GM23248 (cell line): ENCODE measurements around the gene SIRPG. TPM values are rescaled to one million over a fixed set of nuclear protein-coding genes. Genes with fewer than 3 reads are reported as not detected.

Source experiments
- DNase-seq: peaks from one replicate; pipeline ENCODE4 v3.0.0-alpha.2; 2015
- H2AFZ ChIP-seq: fragments of 200-600 bp; sonication (generic); 2 replicates; pipeline ENCODE4 v1.6.1; 2016; ENCODE audit warnings: antibody characterized with exemption
- H3F3A ChIP-seq: fragments of 200-600 bp; sonication (generic); 2 replicates; pipeline ENCODE4 v1.6.1; 2016; ENCODE audit warnings: mild to moderate bottlenecking, antibody characterized with exemption, mixed run types; ENCODE audit not compliant: insufficient read depth
- H3K27ac ChIP-seq: fragments of 200-600 bp; sonication (generic); 2 replicates; pipeline ENCODE4 v1.5.1; 2016; ENCODE audit warnings: mild to moderate bottlenecking
- H3K27me3 ChIP-seq: fragments of 200-600 bp; sonication (generic); replicated peaks from 2 replicates; pipeline ENCODE4 v1.6.1; 2016; ENCODE audit warnings: mild to moderate bottlenecking; ENCODE audit not compliant: insufficient read depth
- H3K36me3 ChIP-seq: fragments of 200-600 bp; sonication (generic); 2 replicates; pipeline ENCODE4 v1.6.1; 2016; ENCODE audit warnings: low read depth, mild to moderate bottlenecking
- H3K4me1 ChIP-seq: fragments of 200-600 bp; sonication (generic); 2 replicates; pipeline ENCODE4 v1.6.1; 2016; ENCODE audit warnings: mild to moderate bottlenecking; ENCODE audit not compliant: insufficient read depth
- H3K4me2 ChIP-seq: fragments of 200-600 bp; sonication (generic); one replicate; pipeline ENCODE4 v1.6.1; 2016; ENCODE audit warnings: mild to moderate bottlenecking; ENCODE audit not compliant: unreplicated experiment
- H3K4me3 ChIP-seq: fragments of 200-600 bp; sonication (generic); 2 replicates; pipeline ENCODE4 v1.5.1; 2016; ENCODE audit warnings: mild to moderate bottlenecking
- H3K79me2 ChIP-seq: fragments of 200-600 bp; sonication (generic); 2 replicates; pipeline ENCODE4 v1.6.1; 2016; ENCODE audit warnings: mild to moderate bottlenecking; ENCODE audit not compliant: insufficient read depth
- H3K9ac ChIP-seq: fragments of 200-600 bp; sonication (generic); 2 replicates; pipeline ENCODE4 v1.6.1; 2016; ENCODE audit warnings: mild to moderate bottlenecking
- H3K9me2 ChIP-seq: fragments of 200-600 bp; sonication (generic); 2 replicates; pipeline ENCODE4 v1.6.1; 2016; ENCODE audit warnings: mixed run types, mild to moderate bottlenecking, moderate library complexity; ENCODE audit not compliant: insufficient read depth
- H3K9me3 ChIP-seq: fragments of 200-600 bp; sonication (generic); one replicate; pipeline ENCODE4 v1.6.1; 2017; ENCODE audit warnings: low read depth
- H4K20me1 ChIP-seq: fragments of 200-600 bp; sonication (generic); 2 replicates; pipeline ENCODE4 v1.6.0; 2016; ENCODE audit not compliant: insufficient read depth
- EZH2 ChIP-seq: fragments of 200-600 bp; sonication (generic); IDR thresholded peaks from 2 replicates; pipeline ENCODE4 v1.6.1; 2018; ENCODE audit warnings: antibody characterized with exemption, mild to moderate bottlenecking; ENCODE audit not compliant: insufficient read depth, poor library complexity, severe bottlenecking
- EZH2phosphoT487 ChIP-seq: fragments of 200-600 bp; sonication (generic); IDR thresholded peaks from 2 replicates; pipeline ENCODE4 v1.6.1; 2018; ENCODE audit warnings: antibody characterized with exemption, moderate library complexity, mild to moderate bottlenecking, low read depth; ENCODE audit not compliant: insufficient read depth
- WGBS, 2 experiments: methylation state at CpG; one replicate each; pipeline ENCODE4 v1.1.6; 2015 to 2017; ENCODE audit warnings: low lambda C conversion rate in 2 of 2, low coverage in 1 of 2; ENCODE audit errors: missing lambda C conversion rate in 2 of 2; 5-methylcytosine and 5-hydroxymethylcytosine counted together
- in situ Hi-C: fragments of 300-500 bp; cut with MboI; formaldehyde crosslinking; loops from 2 replicates; pipeline ENCODE4 v1.15.0; 2020
- polyA plus RNA-seq: library from polyadenylated mRNA; unstranded; fragments of >200 nt; fragmentation: Nextera tagmentation; extraction: Ambion mirVana; gene quantifications from 2 replicates; pipeline ENCODE4 v1.2.1, GENCODE V29; 2016
- total RNA-seq: library from RNA; depleted of rRNA; stranded (reverse); fragments of >200 nt; shearing (Covaris generic); gene quantifications from 2 replicates; pipeline ENCODE4 v1.2.3, GENCODE V29; 2014

The SIRPG gene
- total and polyA plus RNA-seq, 2 experiments from 2014 or later: not detected

DNA sequence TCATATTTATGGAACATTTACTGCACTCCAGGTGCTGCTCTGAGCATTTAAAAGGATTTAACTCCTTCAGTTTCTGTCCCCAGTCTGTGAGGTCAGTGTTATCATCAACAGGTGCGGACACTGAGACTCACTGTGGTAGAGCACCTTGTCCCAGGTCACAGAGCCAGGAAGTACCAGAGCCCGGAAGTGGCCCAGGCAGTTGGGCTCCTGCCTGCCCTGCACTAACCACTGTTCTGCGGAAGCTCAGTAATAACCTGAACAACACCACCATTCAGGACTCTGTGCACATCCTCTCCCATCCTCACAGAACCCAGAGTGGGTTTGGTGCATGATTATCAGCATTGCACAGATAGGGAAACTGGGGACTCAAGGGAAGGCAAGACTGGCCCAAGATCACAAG lies 16.8 kb upstream of the SIRPG start:
- H2AFZ ChIP-seq: no peak overlapping the region
- 52 to 73% methylated on average over 3 of the region's 3 CpGs for WGBS, 2 experiments
- in situ Hi-C loops: no loop called here

GRCh38 chr20:1673424-1673823 lies 15.8 kb upstream of the SIRPG start:
- Histone ChIP-seq H3K4me3 (no peak overlapping the region), H3K9ac (no peak overlapping the region), H3K27ac (no peak overlapping the region), H3K9me2 (no peaks in the 10 kb centered on the region), H4K20me1 (no peaks in the 10 kb centered on the region), H3K27me3 (peaks cover 17% of the 10 kb centered on the region; the same call in 1 of the 2 replicates), H3K9me3 (no peaks in the 10 kb centered on the region), H3K4me1 (0 out of 2 replicates have a peak, but pooled peaks cover 8% of the 10 kb centered on the region), H3K4me2 (no peak overlapping the region), H3K79me2 (no peaks in the 10 kb centered on the region), H2AFZ (no peak overlapping the region), H3F3A (no peaks in the 10 kb centered on the region), H3K36me3 (no peaks in the 10 kb centered on the region)
- in situ Hi-C loops: no loop called here
- WGBS, 2 experiments: 11 to 20% methylated on average over 4 of the region's 4 CpGs
- TF ChIP-seq EZH2phosphoT487 (no peak), EZH2 (no peak)
- no peak for DNase-seq

More for the DNA sequence above, 16.8 kb upstream of the SIRPG start:
- Histone ChIP-seq H3K36me3 (no peaks in the 10 kb centered on the region), H3K9ac (no peak overlapping the region), H3F3A (no peaks in the 10 kb centered on the region), H3K27me3 (peaks cover 27% of the 10 kb centered on the region), H4K20me1 (no peaks in the 10 kb centered on the region), H3K9me3 (no peaks in the 10 kb centered on the region), H3K9me2 (no peaks in the 10 kb centered on the region), H3K4me1 (0 out of 2 replicates have a peak, but pooled peaks cover 6% of the 10 kb centered on the region), H3K4me2 (no peak overlapping the region), H3K27ac (no peak overlapping the region), H3K79me2 (no peaks in the 10 kb centered on the region), H3K4me3 (no peak overlapping the region)
- DNase-seq: no peak
- TF ChIP-seq EZH2phosphoT487 (no peak), EZH2 (no peak)

DNA sequence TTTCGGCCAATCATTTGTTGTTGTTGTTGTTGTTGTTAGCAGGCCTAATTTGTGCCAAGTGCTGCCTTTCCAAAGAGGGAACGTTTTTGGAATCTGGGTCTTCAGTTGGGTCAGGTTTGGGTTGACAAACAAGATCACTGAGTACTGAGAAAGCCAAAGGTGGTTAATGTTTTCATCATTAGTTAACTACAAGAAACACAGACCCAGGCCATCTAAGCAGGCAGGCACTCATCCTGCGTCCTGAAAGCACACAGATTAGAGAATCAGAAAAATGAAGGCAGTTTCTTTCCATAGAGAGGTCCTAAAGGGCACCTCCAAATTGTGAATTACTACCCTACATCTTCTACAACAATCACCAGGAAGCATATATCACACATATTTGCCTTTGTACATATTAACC lies 15.1 kb upstream of the SIRPG start:
- Histone ChIP-seq H3K9me3 (no peaks in the 10 kb centered on the region), H3K27me3 (peaks cover 10% of the 10 kb centered on the region; the same call in 1 of the 2 replicates), H3K27ac (no peak overlapping the region), H3K4me1 (0 out of 2 replicates have a peak, but pooled peaks cover 8% of the 10 kb centered on the region), H3K4me3 (no peak overlapping the region), H2AFZ (no peak overlapping the region), H4K20me1 (no peaks in the 10 kb centered on the region), H3K4me2 (no peak overlapping the region), H3K36me3 (no peaks in the 10 kb centered on the region), H3K9ac (no peak overlapping the region), H3F3A (no peaks in the 10 kb centered on the region), H3K79me2 (no peaks in the 10 kb centered on the region), H3K9me2 (no peaks in the 10 kb centered on the region)
- in situ Hi-C loops: no loop called here
- 25 to 39% methylated on average over 3 of the region's 3 CpGs for WGBS, 2 experiments
- no peak for TF ChIP-seq EZH2
- TF ChIP-seq EZH2phosphoT487: no peak
- DNase-seq: no peak

DNA sequence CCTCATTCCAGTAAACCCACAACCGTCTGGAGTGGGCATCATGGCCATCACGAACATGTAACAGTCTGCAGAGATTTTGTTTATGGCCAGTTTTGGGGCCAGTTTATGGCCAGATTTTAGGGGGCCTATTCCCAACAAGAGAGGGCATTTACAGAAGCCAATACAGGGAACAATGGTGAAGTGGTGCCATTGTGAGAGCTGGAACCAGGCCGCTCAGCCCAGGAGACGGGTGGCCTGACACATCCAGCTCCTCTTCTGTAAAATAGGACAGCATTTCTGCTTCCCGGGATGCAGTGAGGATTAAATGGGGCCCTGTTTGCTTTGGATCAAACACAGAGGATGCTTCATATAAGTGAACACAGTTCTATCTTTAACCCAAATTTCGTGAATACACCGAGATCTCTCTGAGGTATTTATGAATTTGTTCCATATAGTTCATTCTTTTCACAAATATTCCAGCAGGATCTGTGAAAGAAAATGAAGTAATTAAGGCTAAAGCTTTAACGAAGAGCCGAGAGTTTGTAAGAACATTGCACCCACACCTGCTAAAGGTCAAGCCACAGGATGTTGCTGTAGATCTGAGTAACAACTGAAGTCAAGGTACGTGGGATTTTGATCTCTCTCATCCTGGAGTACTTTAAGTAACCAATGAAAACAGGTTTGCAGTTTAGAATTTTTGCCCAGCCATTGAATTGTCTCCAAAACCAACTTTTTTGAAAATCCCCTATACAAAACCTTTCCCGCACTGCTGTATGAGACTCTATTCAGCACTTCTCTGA lies 14.5 kb upstream of the SIRPG start:
- H2AFZ ChIP-seq: no peak overlapping the region
- H3K4me3 ChIP-seq: no peak overlapping the region
- H3F3A ChIP-seq: no peaks in the 10 kb centered on the region
- WGBS, 2 experiments: 48 to 51% methylated on average over 11 of the region's 11 CpGs
- H3K9me2 ChIP-seq: no peaks in the 10 kb centered on the region
- no peak for TF ChIP-seq EZH2
- TF ChIP-seq EZH2phosphoT487: no peak
- H3K27me3 ChIP-seq: peaks cover 7% of the 10 kb centered on the region; the same call in 1 of the 2 replicates
- no peaks in the 10 kb centered on the region for H3K36me3 ChIP-seq
- no peak for DNase-seq
- H3K4me1 ChIP-seq: 0 out of 2 replicates have a peak, but pooled peaks cover 8% of the 10 kb centered on the region
- no peak overlapping the region for H3K4me2 ChIP-seq
- H4K20me1 ChIP-seq: no peaks in the 10 kb centered on the region
- in situ Hi-C loops: no loop called here
- no peak overlapping the region for H3K9ac ChIP-seq
- H3K27ac ChIP-seq: no peak overlapping the region
- H3K9me3 ChIP-seq: no peaks in the 10 kb centered on the region
- H3K79me2 ChIP-seq: no peaks in the 10 kb centered on the region
